Measurements from ENCODE around the gene KCNJ5. TPM values are rescaled to one million over a fixed set of nuclear protein-coding genes. Genes with fewer than 3 reads are reported as not detected.
A peak's percentile ranks its signal among the peaks of the same experiment; 100 is the strongest.

Gene KCNJ5
- total RNA-seq, 1 donor from 2014 or later = not detected

GRCh38 chr11:128955636-128956035, 64.5 kb downstream of the KCNJ5 start:
- Mint-ChIP-seq H3K36me3 (ENCODE audit: low read depth) (no peaks in the 10 kb centered on the region), H3K4me3 (no peak overlapping the region), H3K4me1 (peaks cover 2% of the 10 kb centered on the region), H3K27me3 (peaks cover 15% of the 10 kb centered on the region), H3K9me3 (no peaks in the 10 kb centered on the region), H3K27ac (no peak overlapping the region)
- TF ChIP-seq, protein P1, sequence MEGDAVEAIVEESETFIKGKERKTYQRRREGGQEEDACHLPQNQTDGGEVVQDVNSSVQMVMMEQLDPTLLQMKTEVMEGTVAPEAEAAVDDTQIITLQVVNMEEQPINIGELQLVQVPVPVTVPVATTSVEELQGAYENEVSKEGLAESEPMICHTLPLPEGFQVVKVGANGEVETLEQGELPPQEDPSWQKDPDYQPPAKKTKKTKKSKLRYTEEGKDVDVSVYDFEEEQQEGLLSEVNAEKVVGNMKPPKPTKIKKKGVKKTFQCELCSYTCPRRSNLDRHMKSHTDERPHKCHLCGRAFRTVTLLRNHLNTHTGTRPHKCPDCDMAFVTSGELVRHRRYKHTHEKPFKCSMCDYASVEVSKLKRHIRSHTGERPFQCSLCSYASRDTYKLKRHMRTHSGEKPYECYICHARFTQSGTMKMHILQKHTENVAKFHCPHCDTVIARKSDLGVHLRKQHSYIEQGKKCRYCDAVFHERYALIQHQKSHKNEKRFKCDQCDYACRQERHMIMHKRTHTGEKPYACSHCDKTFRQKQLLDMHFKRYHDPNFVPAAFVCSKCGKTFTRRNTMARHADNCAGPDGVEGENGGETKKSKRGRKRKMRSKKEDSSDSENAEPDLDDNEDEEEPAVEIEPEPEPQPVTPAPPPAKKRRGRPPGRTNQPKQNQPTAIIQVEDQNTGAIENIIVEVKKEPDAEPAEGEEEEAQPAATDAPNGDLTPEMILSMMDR (IDR thresholded peaks at IDR 0.05) = no peak
- ATAC-seq (ENCODE audit: low read depth) (no peak), DNase-seq (no peak)
- CTCF ChIA-PET = interaction anchor here (0.7 to 7.7 kb wide), 20 partner anchors 8 to 926 kb away, joined by 3 to 172 read pairs (median 6); no protein-coding TSS in a partner anchor
- POLR2A ChIA-PET = interaction anchor here (0.6 kb wide), 1 partner anchor 916 kb away, joined by 3 read pairs; no protein-coding TSS in a partner anchor
- intact Hi-C loops (cut with micrococcal nuclease) = loop anchor here (1.0 kb wide), 4 partner anchors 71 to 924 kb away; no protein-coding TSS in a partner anchor

DNA sequence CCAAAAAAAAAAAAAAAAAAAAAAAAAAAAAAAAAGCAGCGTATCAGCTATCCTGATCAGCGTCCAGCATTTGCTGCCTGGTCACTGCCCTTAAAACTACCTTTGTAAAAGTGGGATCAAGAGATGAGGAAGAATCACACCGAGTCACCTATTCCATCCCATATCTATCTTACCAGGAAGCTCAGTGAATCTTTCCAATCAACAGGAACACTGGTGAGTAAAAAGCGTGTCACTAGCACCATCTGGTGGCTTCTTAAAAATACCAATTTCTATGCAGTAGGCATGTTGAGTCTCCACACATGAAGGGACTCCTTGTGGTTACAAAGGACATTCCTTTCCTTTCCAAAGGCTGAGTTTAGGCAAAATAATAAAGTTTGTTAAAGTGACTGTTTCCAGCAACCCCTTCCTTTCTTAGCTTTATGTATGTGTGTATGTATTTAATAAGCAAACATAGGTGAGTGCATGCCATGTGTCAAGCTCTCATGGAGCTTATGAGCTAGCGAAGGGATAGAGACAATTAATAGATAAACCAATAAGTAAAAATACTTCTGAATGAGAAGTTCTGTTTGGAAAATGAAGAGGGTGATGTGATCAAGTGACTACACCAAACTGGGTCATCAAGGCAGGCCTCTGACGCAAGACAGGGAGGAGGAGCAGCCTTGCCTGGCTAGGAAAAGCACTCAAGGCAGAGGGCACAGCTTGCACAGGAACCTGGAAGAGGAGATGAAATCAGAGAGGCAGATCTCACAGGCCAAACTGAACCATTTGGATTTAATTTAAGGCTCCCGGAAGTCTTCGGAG, 65.4 kb downstream of the KCNJ5 start:
- H3K4me3 Mint-ChIP-seq = no peak overlapping the region
- ChIA-PET POLR2A (interaction anchor here (0.6 to 0.9 kb wide), 2 partner anchors 71 to 915 kb away, joined by 3 to 4 read pairs; no protein-coding TSS in a partner anchor), CTCF (interaction anchor here (0.7 to 7.7 kb wide), 30 partner anchors 8 to 927 kb away, joined by 3 to 172 read pairs (median 5); partner anchors contain the start of gene KCNJ5)
- intact Hi-C loops (cut with micrococcal nuclease) = loop anchor here (1.0 kb wide), 4 partner anchors 72 to 925 kb away; no protein-coding TSS in a partner anchor
- H3K4me1 Mint-ChIP-seq = peaks cover 2% of the 10 kb centered on the region
- no peak overlapping the region for H3K27ac Mint-ChIP-seq
- TF ChIP-seq, protein P1 (IDR thresholded peaks at IDR 0.05) = peak; percentile 31
- no peaks in the 10 kb centered on the region for H3K9me3 Mint-ChIP-seq
- ATAC-seq (ENCODE audit: low read depth) (peak; percentile 49), DNase-seq (no peak)
- H3K36me3 Mint-ChIP-seq (ENCODE audit: low read depth) = no peaks in the 10 kb centered on the region
- H3K27me3 Mint-ChIP-seq = peaks cover 14% of the 10 kb centered on the region

DNA sequence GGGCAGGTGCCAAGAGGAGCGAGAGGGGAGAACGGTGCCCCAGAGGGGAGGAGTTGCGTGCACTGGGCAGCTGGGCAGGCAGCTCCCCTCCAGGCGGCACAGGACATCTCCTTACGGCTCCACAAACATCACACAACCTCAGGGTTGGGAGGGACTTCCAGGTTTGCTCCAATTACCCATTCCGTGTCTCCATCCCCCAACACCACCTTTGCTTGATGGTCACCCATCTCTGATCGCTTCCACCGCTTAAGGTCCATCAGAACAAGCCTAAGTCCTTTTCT, 66.0 kb downstream of the KCNJ5 start:
- Mint-ChIP-seq H3K9me3 (no peaks in the 10 kb centered on the region), H3K4me1 (peaks cover 2% of the 10 kb centered on the region), H3K27ac (no peak overlapping the region), H3K27me3 (peaks cover 14% of the 10 kb centered on the region), H3K4me3 (no peak overlapping the region), H3K36me3 (ENCODE audit: low read depth) (no peaks in the 10 kb centered on the region)
- DNase-seq (no peak), ATAC-seq (ENCODE audit: low read depth) (no peak)
- CTCF ChIA-PET = interaction anchor here (0.7 to 7.7 kb wide), 20 partner anchors 7 to 799 kb away, joined by 3 to 172 read pairs (median 5); partner anchors contain the start of gene KCNJ5
- intact Hi-C loops (cut with micrococcal nuclease) = no loop called here
- POLR2A ChIA-PET = no interaction called here
- TF ChIP-seq, protein P1 (IDR thresholded peaks at IDR 0.05) = no peak

DNA sequence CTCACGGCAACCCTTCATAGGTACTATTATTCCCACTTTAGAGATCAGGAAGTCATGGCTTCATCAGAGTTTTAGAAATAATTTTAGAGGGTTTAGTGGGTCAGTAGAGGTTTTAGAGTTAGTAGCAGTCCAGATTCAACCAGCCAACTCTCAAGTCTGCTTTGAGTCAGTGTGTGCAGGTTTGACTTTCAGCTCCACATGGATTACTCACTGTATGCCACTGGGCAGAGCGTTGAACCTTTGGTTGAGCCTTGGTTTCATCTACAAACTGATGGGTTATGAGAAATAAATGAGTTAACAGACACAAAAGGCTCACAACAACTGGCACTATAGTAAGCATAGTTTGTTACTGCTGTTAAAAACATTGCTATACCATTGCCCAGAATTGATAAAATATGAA, 70.5 kb downstream of the KCNJ5 start:
- ATAC-seq (ENCODE audit: low read depth) (no peak), DNase-seq (no peak)
- TF ChIP-seq, protein P1 (IDR thresholded peaks at IDR 0.05) = no peak
- Mint-ChIP-seq H3K27ac (no peak overlapping the region), H3K27me3 (peaks cover 6% of the 10 kb centered on the region), H3K9me3 (no peaks in the 10 kb centered on the region), H3K4me3 (no peak overlapping the region), H3K4me1 (peaks cover 13% of the 10 kb centered on the region), H3K36me3 (ENCODE audit: low read depth) (no peaks in the 10 kb centered on the region)
- POLR2A ChIA-PET = no interaction called here
- CTCF ChIA-PET = interaction anchor here (0.8 to 0.9 kb wide), 2 partner anchors 73 to 75 kb away, joined by 3 read pairs; no protein-coding TSS in a partner anchor
- intact Hi-C loops (cut with micrococcal nuclease) = loop anchor here (10.0 kb wide), 1 partner anchor 327 kb away; no protein-coding TSS in a partner anchor

GRCh38 chr11:128962896-128963295, 71.7 kb downstream of the KCNJ5 start:
- ATAC-seq (ENCODE audit: low read depth) = no peak
- intact Hi-C loops (cut with micrococcal nuclease) = loop anchor here (10.0 kb wide), 1 partner anchor 328 kb away; no protein-coding TSS in a partner anchor
- Mint-ChIP-seq H3K27me3 (no peaks in the 10 kb centered on the region), H3K4me3 (no peak overlapping the region), H3K4me1 (peaks cover 13% of the 10 kb centered on the region), H3K9me3 (no peaks in the 10 kb centered on the region), H3K27ac (no peak overlapping the region), H3K36me3 (ENCODE audit: low read depth) (no peaks in the 10 kb centered on the region)
- ChIA-PET POLR2A (no interaction called here), CTCF (no interaction called here)
- DNase-seq = no peak
- TF ChIP-seq, protein P1 (IDR thresholded peaks at IDR 0.05) = no peak
